Activated CD4-positive, alpha-beta T cell treated with anti-CD3 and anti-CD28 coated beads, Interleukin-2, amount 10 ng/mL, durations not matched to agents 24 days and 14 days (primary cell): ENCODE results near the gene TMCO2. TPM values are rescaled to one million over a fixed set of nuclear protein-coding genes. Genes with fewer than 3 reads are reported as not detected.

Experiments
- DNase-seq: peaks from one replicate; pipeline ENCODE4 v3.0.0; 2022
- H3K27ac Mint-ChIP-seq: one replicate; pipeline ENCODE4 v1.8.0; 2022; ENCODE audit warnings: mild to moderate bottlenecking, mixed read lengths
- H3K27me3 Mint-ChIP-seq: one replicate; pipeline ENCODE4 v1.8.0; 2022; ENCODE audit warnings: mixed read lengths
- H3K36me3 Mint-ChIP-seq: one replicate; pipeline ENCODE4 v1.8.0; 2022; ENCODE audit warnings: low read depth, mild to moderate bottlenecking, mixed read lengths
- H3K4me1 Mint-ChIP-seq: one replicate; pipeline ENCODE4 v1.8.0; 2021; ENCODE audit warnings: mixed read lengths
- H3K4me3 Mint-ChIP-seq: one replicate; pipeline ENCODE4 v1.8.0; 2022; ENCODE audit warnings: mild to moderate bottlenecking, moderate library complexity, mixed read lengths
- H3K9me3 Mint-ChIP-seq: one replicate; pipeline ENCODE4 v1.8.0; 2021; ENCODE audit warnings: mixed read lengths
- intact Hi-C: fragments of 100-400 bp; cut with micrococcal nuclease; formaldehyde crosslinking; loops from one replicate; pipeline ENCODE4 v1.15.1; 2023
- total RNA-seq: library from RNA; stranded (reverse); gene quantifications from 2 replicates; pipeline ENCODE4 v1.2.3, GENCODE V29; 2022

TMCO2 gene
- total RNA-seq, 1 donor from 2014 or later, result not detected

GRCh38 chr1:40266786-40267535 is 19.2 kb downstream of the TMCO2 start:
- peaks cover 56% of the 10 kb centered on the region for H3K36me3 Mint-ChIP-seq
- no peak for DNase-seq
- H3K27me3 Mint-ChIP-seq, result no peaks in the 10 kb centered on the region
- H3K4me3 Mint-ChIP-seq, result no peak overlapping the region
- intact Hi-C loops, result no loop called here
- H3K4me1 Mint-ChIP-seq, result peaks cover 38% of the 10 kb centered on the region
- no peak overlapping the region for H3K27ac Mint-ChIP-seq
- H3K9me3 Mint-ChIP-seq, result no peaks in the 10 kb centered on the region

- Mint-ChIP-seq H3K27me3 (no peaks in the 10 kb centered on the region), H3K4me3 (no peak overlapping the region), H3K9me3 (no peaks in the 10 kb centered on the region), H3K27ac (no peak overlapping the region), H3K4me1 (peaks cover 36% of the 10 kb centered on the region), H3K36me3 (peaks cover 57% of the 10 kb centered on the region)
- intact Hi-C loops, result no loop called here
- no peak for DNase-seq
Measured at GRCh38 chr1:40267767-40268187, 20.0 kb downstream of the TMCO2 start.

GRCh38 chr1:40268211-40268610 is 20.5 kb downstream of the TMCO2 start:
- peaks cover 32% of the 10 kb centered on the region for H3K4me1 Mint-ChIP-seq
- H3K27ac Mint-ChIP-seq, result no peak overlapping the region
- no peak for DNase-seq
- H3K9me3 Mint-ChIP-seq, result no peaks in the 10 kb centered on the region
- no peak overlapping the region for H3K4me3 Mint-ChIP-seq
- intact Hi-C loops, result no loop called here
- H3K36me3 Mint-ChIP-seq, result peaks cover 57% of the 10 kb centered on the region
- no peaks in the 10 kb centered on the region for H3K27me3 Mint-ChIP-seq

GRCh38 chr1:40270152-40270834 is 22.6 kb downstream of the TMCO2 start:
- peaks cover 60% of the 10 kb centered on the region for H3K36me3 Mint-ChIP-seq
- no peaks in the 10 kb centered on the region for H3K27me3 Mint-ChIP-seq
- H3K4me1 Mint-ChIP-seq, result peaks cover 20% of the 10 kb centered on the region
- intact Hi-C loops, result no loop called here
- peak overlapping the region; percentile 44 for H3K4me3 Mint-ChIP-seq
- no peak for DNase-seq
- H3K27ac Mint-ChIP-seq, result peak overlapping the region; percentile 92
- H3K9me3 Mint-ChIP-seq, result no peaks in the 10 kb centered on the region

GRCh38 chr1:40272653-40273213 is 25.0 kb downstream of the TMCO2 start:
- Mint-ChIP-seq H3K36me3 (peaks cover 59% of the 10 kb centered on the region), H3K4me1 (peaks cover 16% of the 10 kb centered on the region), H3K27ac (peak overlapping the region; percentile 31), H3K9me3 (no peaks in the 10 kb centered on the region), H3K4me3 (no peak overlapping the region), H3K27me3 (no peaks in the 10 kb centered on the region)
- intact Hi-C loops, result no loop called here
- DNase-seq, result no peak

GRCh38 chr1:40273547-40274166 is 25.9 kb downstream of the TMCO2 start:
- no peak for DNase-seq
- Mint-ChIP-seq H3K27me3 (no peaks in the 10 kb centered on the region), H3K4me3 (no peak overlapping the region), H3K27ac (no peak overlapping the region), H3K36me3 (peaks cover 55% of the 10 kb centered on the region), H3K4me1 (peaks cover 16% of the 10 kb centered on the region), H3K9me3 (no peaks in the 10 kb centered on the region)
- intact Hi-C loops, result no loop called here

- intact Hi-C loops, result no loop called here
- peaks cover 57% of the 10 kb centered on the region for H3K36me3 Mint-ChIP-seq
- no peak overlapping the region for H3K27ac Mint-ChIP-seq
- H3K9me3 Mint-ChIP-seq, result no peaks in the 10 kb centered on the region
- no peak for DNase-seq
- H3K27me3 Mint-ChIP-seq, result no peaks in the 10 kb centered on the region
- no peak overlapping the region for H3K4me3 Mint-ChIP-seq
- peaks cover 16% of the 10 kb centered on the region for H3K4me1 Mint-ChIP-seq
Measured at GRCh38 chr1:40274331-40274730, 26.6 kb downstream of the TMCO2 start.

- H3K36me3 Mint-ChIP-seq, result peaks cover 51% of the 10 kb centered on the region
- no peak overlapping the region for H3K27ac Mint-ChIP-seq
- peaks cover 6% of the 10 kb centered on the region for H3K4me1 Mint-ChIP-seq
- no peak overlapping the region for H3K4me3 Mint-ChIP-seq
- intact Hi-C loops, result no loop called here
- DNase-seq, result no peak
- H3K27me3 Mint-ChIP-seq, result no peaks in the 10 kb centered on the region
- no peaks in the 10 kb centered on the region for H3K9me3 Mint-ChIP-seq
Measured at GRCh38 chr1:40276122-40276521, 28.4 kb downstream of the TMCO2 start.

- DNase-seq, result no peak
- Mint-ChIP-seq H3K4me3 (no peak overlapping the region), H3K9me3 (no peaks in the 10 kb centered on the region), H3K36me3 (peaks cover 30% of the 10 kb centered on the region), H3K4me1 (peaks cover 4% of the 10 kb centered on the region), H3K27ac (no peak overlapping the region), H3K27me3 (no peaks in the 10 kb centered on the region)
- intact Hi-C loops, result no loop called here
Measured at GRCh38 chr1:40281853-40282252, 34.1 kb downstream of the TMCO2 start.

GRCh38 chr1:40291293-40291692 is 43.6 kb downstream of the TMCO2 start:
- intact Hi-C loops, result no loop called here
- peaks cover 57% of the 10 kb centered on the region for H3K36me3 Mint-ChIP-seq
- H3K27ac Mint-ChIP-seq, result no peak overlapping the region

GRCh38 chr1:40299366-40300248 is 51.9 kb downstream of the TMCO2 start:
- DNase-seq, result no peak
- Mint-ChIP-seq H3K9me3 (no peaks in the 10 kb centered on the region), H3K4me1 (no peaks in the 10 kb centered on the region), H3K27ac (no peak overlapping the region), H3K27me3 (no peaks in the 10 kb centered on the region), H3K36me3 (peaks cover 3% of the 10 kb centered on the region), H3K4me3 (no peak overlapping the region)
- intact Hi-C loops, result no loop called here

More at GRCh38 chr1:40291293-40291692, 43.6 kb downstream of the TMCO2 start:
- H3K4me1 Mint-ChIP-seq, result peaks cover 14% of the 10 kb centered on the region
- no peaks in the 10 kb centered on the region for H3K9me3 Mint-ChIP-seq
- DNase-seq, result no peak
- no peak overlapping the region for H3K4me3 Mint-ChIP-seq
- H3K27me3 Mint-ChIP-seq, result no peaks in the 10 kb centered on the region

GRCh38 chr1:40300249-40300567 is 52.5 kb downstream of the TMCO2 start:
- H3K9me3 Mint-ChIP-seq, result no peaks in the 10 kb centered on the region
- H3K4me3 Mint-ChIP-seq, result no peak overlapping the region
- no peaks in the 10 kb centered on the region for H3K4me1 Mint-ChIP-seq
- DNase-seq, result no peak
- no peak overlapping the region for H3K27ac Mint-ChIP-seq
- intact Hi-C loops, result no loop called here
- H3K36me3 Mint-ChIP-seq, result peaks cover 2% of the 10 kb centered on the region
- H3K27me3 Mint-ChIP-seq, result no peaks in the 10 kb centered on the region

GRCh38 chr1:40300651-40301050 is 52.9 kb downstream of the TMCO2 start:
- no peak overlapping the region for H3K4me3 Mint-ChIP-seq
- H3K27me3 Mint-ChIP-seq, result no peaks in the 10 kb centered on the region
- DNase-seq, result no peak
- H3K9me3 Mint-ChIP-seq, result no peaks in the 10 kb centered on the region
- no peaks in the 10 kb centered on the region for H3K4me1 Mint-ChIP-seq
- H3K36me3 Mint-ChIP-seq, result peaks cover 2% of the 10 kb centered on the region
- no peak overlapping the region for H3K27ac Mint-ChIP-seq
- intact Hi-C loops, result no loop called here
